ENCODE measurements around the gene MYPN. TPM values are rescaled to one million over a fixed set of nuclear protein-coding genes. Genes with fewer than 3 reads are reported as not detected.
A peak's percentile ranks its signal among the peaks of the same experiment; 100 is the strongest.

MYPN gene
- total RNA-seq, 1 experiment from 2014 or later: 6.0 TPM

- no peaks in the 10 kb centered on the region for H3K36me3 ChIP-seq (ENCODE audit: low read depth, low read length)
- no peak overlapping the region for H3K27ac ChIP-seq (ENCODE audit: low read length)
- DNase-seq (peak; percentile 36), ATAC-seq (peak; percentile 21)
- H3K79me2 ChIP-seq (ENCODE audit: low read length): no peaks in the 10 kb centered on the region
- H3K4me1 ChIP-seq (ENCODE audit: insufficient read depth, low read length): peaks cover 24% of the 10 kb centered on the region
- TF ChIP-seq EZH2 (IDR thresholded peaks at IDR 0.05; ENCODE audit: low read length, unreplicated experiment): no peak
- TF ChIP-seq EZH2phosphoT487 (IDR thresholded peaks at IDR 0.05; ENCODE audit: borderline replicate concordance, low read length): no peak
- TF ChIP-seq, protein P1, sequence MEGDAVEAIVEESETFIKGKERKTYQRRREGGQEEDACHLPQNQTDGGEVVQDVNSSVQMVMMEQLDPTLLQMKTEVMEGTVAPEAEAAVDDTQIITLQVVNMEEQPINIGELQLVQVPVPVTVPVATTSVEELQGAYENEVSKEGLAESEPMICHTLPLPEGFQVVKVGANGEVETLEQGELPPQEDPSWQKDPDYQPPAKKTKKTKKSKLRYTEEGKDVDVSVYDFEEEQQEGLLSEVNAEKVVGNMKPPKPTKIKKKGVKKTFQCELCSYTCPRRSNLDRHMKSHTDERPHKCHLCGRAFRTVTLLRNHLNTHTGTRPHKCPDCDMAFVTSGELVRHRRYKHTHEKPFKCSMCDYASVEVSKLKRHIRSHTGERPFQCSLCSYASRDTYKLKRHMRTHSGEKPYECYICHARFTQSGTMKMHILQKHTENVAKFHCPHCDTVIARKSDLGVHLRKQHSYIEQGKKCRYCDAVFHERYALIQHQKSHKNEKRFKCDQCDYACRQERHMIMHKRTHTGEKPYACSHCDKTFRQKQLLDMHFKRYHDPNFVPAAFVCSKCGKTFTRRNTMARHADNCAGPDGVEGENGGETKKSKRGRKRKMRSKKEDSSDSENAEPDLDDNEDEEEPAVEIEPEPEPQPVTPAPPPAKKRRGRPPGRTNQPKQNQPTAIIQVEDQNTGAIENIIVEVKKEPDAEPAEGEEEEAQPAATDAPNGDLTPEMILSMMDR (conservative IDR thresholded peaks at IDR 0.05; ENCODE audit: low read depth, low read length): no peak
- H3K4me2 ChIP-seq (ENCODE audit: low read length): no peak overlapping the region
- no peak overlapping the region for H3K9ac ChIP-seq (ENCODE audit: low read length)
- no peak overlapping the region for H2AFZ ChIP-seq (ENCODE audit: low read length)
- H3F3A ChIP-seq (ENCODE audit: low read length, unreplicated experiment): no peaks in the 10 kb centered on the region
- intact Hi-C loops (cut with micrococcal nuclease): no loop called here
- H3K9me3 ChIP-seq (ENCODE audit: low read length): no peaks in the 10 kb centered on the region
- H3K4me3 ChIP-seq (ENCODE audit: low read length): no peak overlapping the region
- H3K27me3 ChIP-seq (ENCODE audit: low read length): no peaks in the 10 kb centered on the region
- CTCF ChIA-PET: no interaction called here
- POLR2A ChIA-PET (ENCODE audit: unreplicated experiment): no interaction called here
- no peaks in the 10 kb centered on the region for H4K20me1 ChIP-seq (ENCODE audit: low read length)
- no TSS peak for BruUV-seq (replicated peaks)
- H3K9me2 ChIP-seq (replicated peaks; ENCODE audit: low read length): no peaks in the 10 kb centered on the region
Observed at GRCh38 chr10:68224810-68225209, 115.5 kb downstream of the MYPN start.

DNA sequence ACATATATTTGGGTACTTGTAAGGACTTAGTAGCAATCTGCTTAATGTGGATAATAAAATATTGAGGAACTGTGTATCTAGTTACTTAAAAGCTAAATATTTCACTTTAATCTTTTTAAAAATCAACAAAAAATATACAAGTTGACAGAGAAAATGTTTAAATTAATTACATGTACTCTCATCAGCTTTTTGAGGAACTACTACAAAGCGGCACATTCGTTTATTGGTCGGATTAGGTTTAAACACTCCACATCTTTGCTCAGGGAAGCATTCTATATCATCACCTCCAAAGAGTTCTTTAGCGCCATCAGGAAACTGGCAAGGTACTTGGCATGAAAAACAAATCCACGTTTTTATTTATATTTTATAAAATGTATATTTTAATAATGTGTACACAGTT, 121.0 kb downstream of the MYPN start:
- no peaks in the 10 kb centered on the region for H3F3A ChIP-seq (ENCODE audit: low read length, unreplicated experiment)
- peak overlapping the region; percentile 94 for H3K4me2 ChIP-seq (ENCODE audit: low read length)
- no peaks in the 10 kb centered on the region for H3K36me3 ChIP-seq (ENCODE audit: low read depth, low read length)
- intact Hi-C loops (cut with micrococcal nuclease): no loop called here
- H3K9me3 ChIP-seq (ENCODE audit: low read length): no peaks in the 10 kb centered on the region
- POLR2A ChIA-PET (ENCODE audit: unreplicated experiment): interaction anchor here (0.7 kb wide), 1 partner anchor 113 kb away, joined by 6 read pairs; no protein-coding TSS in a partner anchor
- no TSS peak for BruUV-seq (replicated peaks)
- ATAC-seq (no peak), DNase-seq (no peak)
- H3K4me1 ChIP-seq (ENCODE audit: insufficient read depth, low read length): peaks cover 15% of the 10 kb centered on the region
- peak overlapping the region; percentile 75; the same call in 1 of the 2 replicates for H3K4me3 ChIP-seq (ENCODE audit: low read length)
- no peaks in the 10 kb centered on the region for H3K79me2 ChIP-seq (ENCODE audit: low read length)
- no peak overlapping the region for H3K27ac ChIP-seq (ENCODE audit: low read length)
- CTCF ChIA-PET: interaction anchor here (1.4 kb wide), 1 partner anchor 18 kb away, joined by 9 read pairs; no protein-coding TSS in a partner anchor
- H2AFZ ChIP-seq (ENCODE audit: low read length): no peak overlapping the region
- no peaks in the 10 kb centered on the region for H4K20me1 ChIP-seq (ENCODE audit: low read length)
- no peaks in the 10 kb centered on the region for H3K9me2 ChIP-seq (replicated peaks; ENCODE audit: low read length)
- no peaks in the 10 kb centered on the region for H3K27me3 ChIP-seq (ENCODE audit: low read length)
- TF ChIP-seq EZH2 (IDR thresholded peaks at IDR 0.05; ENCODE audit: low read length, unreplicated experiment) (no peak), EZH2phosphoT487 (IDR thresholded peaks at IDR 0.05; ENCODE audit: borderline replicate concordance, low read length) (no peak)
- TF ChIP-seq, protein P1 (conservative IDR thresholded peaks at IDR 0.05; ENCODE audit: low read depth, low read length): no peak
- peak overlapping the region; percentile 72; the same call in 1 of the 2 replicates for H3K9ac ChIP-seq (ENCODE audit: low read length)

- DNase-seq: peak; percentile 84
- no peak overlapping the region for H3K27ac ChIP-seq (ENCODE audit: low read length)
- no peaks in the 10 kb centered on the region for H3K79me2 ChIP-seq (ENCODE audit: low read length)
- intact Hi-C loops (cut with micrococcal nuclease): no loop called here
- CTCF ChIA-PET: interaction anchor here (1.4 kb wide), 1 partner anchor 19 kb away, joined by 9 read pairs; no protein-coding TSS in a partner anchor
- no TSS peak for BruUV-seq (replicated peaks)
- H3K9me3 ChIP-seq (ENCODE audit: low read length): no peaks in the 10 kb centered on the region
- H3K4me1 ChIP-seq (ENCODE audit: insufficient read depth, low read length): peaks cover 19% of the 10 kb centered on the region
- H3K4me3 ChIP-seq (ENCODE audit: low read length): peak overlapping the region; percentile 75
- TF ChIP-seq EZH2phosphoT487 (IDR thresholded peaks at IDR 0.05; ENCODE audit: borderline replicate concordance, low read length): no peak
- TF ChIP-seq EZH2 (IDR thresholded peaks at IDR 0.05; ENCODE audit: low read length, unreplicated experiment): no peak
- TF ChIP-seq, protein P1 (conservative IDR thresholded peaks at IDR 0.05; ENCODE audit: low read depth, low read length): no peak; the same call in 1 of the 2 replicates
- H3K4me2 ChIP-seq (ENCODE audit: low read length): peak overlapping the region; percentile 94
- no peaks in the 10 kb centered on the region for H3F3A ChIP-seq (ENCODE audit: low read length, unreplicated experiment)
- no peaks in the 10 kb centered on the region for H4K20me1 ChIP-seq (ENCODE audit: low read length)
- peak overlapping the region; percentile 99 for H2AFZ ChIP-seq (ENCODE audit: low read length)
- H3K9me2 ChIP-seq (replicated peaks; ENCODE audit: low read length): no peaks in the 10 kb centered on the region
- peak overlapping the region; percentile 72 for H3K9ac ChIP-seq (ENCODE audit: low read length)
- peak; percentile 92 for ATAC-seq
- no peaks in the 10 kb centered on the region for H3K36me3 ChIP-seq (ENCODE audit: low read depth, low read length)
- POLR2A ChIA-PET (ENCODE audit: unreplicated experiment): interaction anchor here (0.7 kb wide), 1 partner anchor 114 kb away, joined by 6 read pairs; no protein-coding TSS in a partner anchor
- H3K27me3 ChIP-seq (ENCODE audit: low read length): no peaks in the 10 kb centered on the region
Observed at GRCh38 chr10:68231106-68231816, 122.0 kb downstream of the MYPN start.

Measured in PC-3 (cell line).